H1 (cell line): ENCODE results near the gene RERE. TPM values are rescaled to one million over a fixed set of nuclear protein-coding genes. Genes with fewer than 3 reads are reported as not detected.

Experiments
- CBX8 ChIP-seq: fragments of 300-800, 300-1000 bp; sonication (generic); IDR thresholded peaks from 2 replicates; pipeline ENCODE4 v1.7.1; 2016; ENCODE audit warnings: low read depth, low read length, borderline replicate concordance
- E2F6 ChIP-seq: IDR thresholded peaks from 2 replicates; pipeline ENCODE4 v1.6.1; 2012; ENCODE audit warnings: inconsistent platforms
- PHF8 ChIP-seq: fragments of 200-600 bp; sonication (generic); conservative IDR thresholded peaks from 2 replicates; pipeline ENCODE4 v1.7.1; 2012; ENCODE audit warnings: low read depth, mild to moderate bottlenecking, inconsistent platforms, low read length, moderate library complexity
- SRF ChIP-seq: IDR thresholded peaks from 2 replicates; pipeline ENCODE4 v1.6.1; 2011; ENCODE audit warnings: mild to moderate bottlenecking, low read depth, low read length, moderate library complexity
- polyA plus RNA-seq, 7 experiments: library from polyadenylated mRNA; depleted of rRNA in 3 of 7; stranded (reverse) in 5 of 7; unstranded in 2 of 7; fragments of >200 nt in 5 of 7; fragments of 200-250 nt in 2 of 7; gene quantifications; 1 replicate in 5 of 7; 2 replicates in 1 of 7; 4 replicates in 1 of 7; pipeline versions ENCODE4 v1.2.1 to v1.2.3, GENCODE V29; 2011 to 2013; ENCODE audit warnings: missing spikeins in 2 of 7, mixed read lengths in 2 of 7
- total RNA-seq: library from RNA; stranded (reverse); fragmentation: NEBNext Ultra II Directional; extraction: Animal tissue kit (Norgen Biotek cat#: 25700); gene quantifications from 2 replicates; pipeline ENCODE4 v1.2.1, GENCODE V29; 2021

Gene RERE
- total and polyA plus RNA-seq, 2 of the 8 experiments (the other 6 are each of a cell fraction or from before 2014, with no cell fraction given) = 15.3 to 142 TPM

- TF ChIP-seq E2F6 = no peak
- no peak for TF ChIP-seq CBX8
- TF ChIP-seq PHF8 = no peak
- no peak for TF ChIP-seq SRF
Observed at GRCh38 chr1:8629241-8630091, 188.0 kb downstream of the RERE start (continued).
